BE2C (cell line): Measurements from ENCODE around the gene WNK3.
"Not testable (repeated sequence)": the region's sequence is repeated elsewhere in the genome, so short reads cannot be mapped to it uniquely, and the experiment has no call there.

Source experiments
- DNase-seq: peaks from one replicate; pipeline ENCODE4 v3.0.0-alpha.2; 2020
- H3K27me3 ChIP-seq: fragments of 250-450 bp; sonication (Bioruptor Pico); 2 replicates; pipeline ENCODE4 v1.5.1; 2020; ENCODE audit warnings: mild to moderate bottlenecking
- H3K36me3 ChIP-seq: fragments of 250-450 bp; sonication (Bioruptor Pico); 2 replicates; pipeline ENCODE4 v1.5.1; 2020; ENCODE audit warnings: mild to moderate bottlenecking
- H3K4me1 ChIP-seq: fragments of 250-450 bp; sonication (Bioruptor Pico); 2 replicates; pipeline ENCODE4 v1.5.1; 2020
- H3K4me3 ChIP-seq: 2 replicates; pipeline ENCODE4 v1.5.1; 2011; ENCODE audit warnings: low read depth, low read length
- H3K9me3 ChIP-seq: fragments of 250-450 bp; sonication (Bioruptor Pico); 2 replicates; pipeline ENCODE4 v1.5.1; 2020
- CTCF ChIP-seq: IDR thresholded peaks from 2 replicates; pipeline ENCODE4 v1.5.1; 2012; ENCODE audit warnings: mild to moderate bottlenecking, low read depth, low read length

The WNK3 gene

DNA sequence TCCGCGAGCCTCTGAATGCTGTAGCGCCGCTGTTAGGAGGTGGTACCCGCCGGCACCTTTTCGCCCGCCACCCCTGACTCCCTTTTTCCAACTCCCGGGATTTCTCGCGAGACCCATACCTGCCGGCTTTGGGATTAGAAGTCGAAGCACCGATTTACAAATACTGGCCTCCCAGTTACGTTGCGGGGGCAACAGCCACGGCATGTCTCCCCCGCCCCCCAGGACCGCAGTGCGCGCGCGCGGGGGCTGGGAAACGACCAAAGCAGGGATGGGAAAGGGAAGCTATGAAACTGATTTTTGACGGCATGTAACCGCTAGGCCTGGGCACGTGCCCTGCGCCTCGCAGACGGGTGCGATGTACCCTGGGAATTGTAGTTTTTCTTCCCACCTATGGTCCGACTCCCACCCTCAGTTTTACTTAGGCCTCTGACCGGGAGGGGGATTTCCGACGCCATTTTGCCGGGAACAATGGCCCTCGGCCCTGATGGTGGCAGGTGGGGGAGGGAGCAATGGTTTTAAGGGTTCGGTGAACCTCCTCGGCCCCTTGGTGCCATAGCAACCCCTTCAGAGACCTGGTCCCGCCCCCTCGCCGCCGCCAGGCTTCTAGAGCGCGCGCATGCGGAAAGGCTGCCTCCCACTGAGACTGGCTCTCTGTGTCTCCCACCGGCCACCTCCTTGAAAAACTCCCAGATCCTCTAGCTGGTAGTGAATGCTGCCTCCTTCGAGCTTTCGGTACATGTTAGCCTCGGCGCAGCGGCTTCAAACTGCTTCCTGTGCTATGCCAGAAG is 772 bp upstream of the WNK3 start:
- no peaks in the 10 kb centered on the region for H3K36me3 ChIP-seq
- no peaks in the 10 kb centered on the region for H3K4me1 ChIP-seq
- no peak for TF ChIP-seq CTCF
- no peaks in the 10 kb centered on the region for H3K9me3 ChIP-seq
- no peaks in the 10 kb centered on the region for H3K27me3 ChIP-seq
- peak overlapping the region; percentile 31 for H3K4me3 ChIP-seq
- peak; percentile 31 for DNase-seq

GRCh38 chrX:54352677-54353076 is 5.2 kb downstream of the WNK3 start:
- Histone ChIP-seq H3K9me3 (no peaks in the 10 kb centered on the region), H3K36me3 (no peaks in the 10 kb centered on the region), H3K4me3 (no peak overlapping the region), H3K27me3 (no peaks in the 10 kb centered on the region), H3K4me1 (no peaks in the 10 kb centered on the region)
- DNase-seq: no peak
- TF ChIP-seq CTCF: no peak

DNA sequence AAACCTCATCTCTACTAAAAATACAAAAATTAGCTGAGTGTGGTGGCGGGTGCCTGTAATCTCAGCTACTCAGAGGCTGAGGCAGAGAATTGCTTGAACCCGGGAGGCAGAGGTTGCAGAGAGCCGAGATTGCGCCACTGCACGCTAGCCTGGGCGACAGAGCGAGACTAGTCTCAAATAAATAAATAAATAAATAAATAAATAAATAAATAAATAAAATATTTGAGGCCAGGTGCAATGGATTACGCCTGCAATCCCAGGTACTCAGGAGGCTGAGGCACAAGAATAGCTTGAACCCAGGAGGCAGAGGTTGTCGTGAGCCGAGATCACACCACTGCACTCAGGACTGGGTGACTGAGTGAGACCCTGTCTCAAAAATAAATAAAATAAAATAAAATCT is 20.5 kb downstream of the WNK3 start:
- DNase-seq, H3K36me3 ChIP-seq, H3K27me3 ChIP-seq, H3K9me3 ChIP-seq, H3K4me1 ChIP-seq, H3K4me3 ChIP-seq: not testable (repeated sequence)

- no peak for TF ChIP-seq CTCF
- no peak for DNase-seq
- Histone ChIP-seq H3K27me3 (no peaks in the 10 kb centered on the region), H3K4me1 (no peaks in the 10 kb centered on the region), H3K4me3 (no peak overlapping the region), H3K9me3 (no peaks in the 10 kb centered on the region), H3K36me3 (no peaks in the 10 kb centered on the region)
These were observed 32.8 kb downstream of the WNK3 start for GRCh38 chrX:54325077-54325476.

- no peaks in the 10 kb centered on the region for H3K4me1 ChIP-seq
- no peaks in the 10 kb centered on the region for H3K27me3 ChIP-seq
- H3K4me3 ChIP-seq: no peak overlapping the region
- no peak for DNase-seq
- no peak for TF ChIP-seq CTCF
- H3K36me3 ChIP-seq: no peaks in the 10 kb centered on the region
- no peaks in the 10 kb centered on the region for H3K9me3 ChIP-seq
These were observed 37.8 kb downstream of the WNK3 start for GRCh38 chrX:54320067-54320466.

DNA sequence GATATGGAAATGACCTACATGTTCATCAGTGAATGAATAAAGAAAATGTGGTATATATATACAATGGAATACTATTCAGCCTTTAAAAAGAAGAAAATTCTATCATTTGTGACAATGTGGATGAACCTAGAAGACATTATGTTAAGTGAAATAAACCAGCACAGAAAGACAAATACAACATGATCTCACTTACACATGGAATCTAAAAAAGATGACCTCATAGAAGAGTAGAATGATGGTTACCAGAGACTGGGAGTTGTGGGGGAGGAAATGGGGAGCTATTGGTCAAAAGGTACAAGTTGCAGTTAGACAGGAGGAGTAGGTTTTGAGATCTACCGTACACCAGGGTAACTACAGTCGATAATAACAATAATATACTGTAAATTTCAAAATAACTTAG is 51.5 kb downstream of the WNK3 start:
- Histone ChIP-seq H3K9me3 (no peaks in the 10 kb centered on the region), H3K36me3 (no peaks in the 10 kb centered on the region), H3K4me3 (no peak overlapping the region), H3K27me3 (no peaks in the 10 kb centered on the region), H3K4me1 (no peaks in the 10 kb centered on the region)
- DNase-seq: no peak
- no peak for TF ChIP-seq CTCF
